BLaER1 treated with 17β-estradiol and CSF1 and Interleukin-3, amounts not matched to agents 10 nM and 100 nM (cell line): ENCODE data around the gene SF3B5.
A peak's percentile ranks its signal among the peaks of the same experiment; 100 is the strongest.
"Not testable (repeated sequence)": the region's sequence is repeated elsewhere in the genome, so short reads cannot be mapped to it uniquely, and the experiment has no call there.

Source experiments
- H3K27ac ChIP-seq, 11 experiments: shearing (Covaris generic); formaldehyde crosslinking; 2 replicates each; pipeline ENCODE4 v1.8.1; 2022
- H3K27me3 ChIP-seq, 11 experiments: shearing (Covaris generic); formaldehyde crosslinking; 2 replicates each; pipeline ENCODE4 v1.8.1; 2022
- H3K36me3 ChIP-seq, 11 experiments: shearing (Covaris generic); formaldehyde crosslinking; 2 replicates each; pipeline ENCODE4 v1.8.1; 2022
- H3K4me1 ChIP-seq, 10 experiments: shearing (Covaris generic); formaldehyde crosslinking; 2 replicates each; pipeline ENCODE4 v1.8.1; 2022
- H3K4me2 ChIP-seq, 11 experiments: shearing (Covaris generic); formaldehyde crosslinking; 2 replicates each; pipeline ENCODE4 v1.8.1; 2022
- H3K4me3 ChIP-seq, 10 experiments: shearing (Covaris generic); formaldehyde crosslinking; 2 replicates each; pipeline ENCODE4 v1.8.1; 2022
- H3K9ac ChIP-seq, 11 experiments: shearing (Covaris generic); formaldehyde crosslinking; 2 replicates each; pipeline ENCODE4 v1.8.1; 2022
- H3K9me3 ChIP-seq, 11 experiments: shearing (Covaris generic); formaldehyde crosslinking; replicated peaks in 1 of 11; 2 replicates each; pipeline ENCODE4 v1.8.1; 2022
- H4K20me1 ChIP-seq, 11 experiments: shearing (Covaris generic); formaldehyde crosslinking; 2 replicates each; pipeline ENCODE4 v1.8.1; 2022
- Cebpa-rat ChIP-seq, 11 experiments: shearing (Covaris generic); IDR thresholded peaks; 2 replicates each; pipeline ENCODE4 v1.8.1; 2022

The SF3B5 gene

GRCh38 chr6:144062786-144063185 lies 32.6 kb downstream of the SF3B5 start:
- TF ChIP-seq Cebpa-rat (IDR thresholded peaks at IDR 0.05) = no peak
- Histone ChIP-seq H3K27ac (no peak overlapping the region), H3K27me3 (peaks cover 0 to 25% (median 14%) of the 10 kb centered on the region in 11 experiments; a peak in 12 of 22 replicates), H4K20me1 (no peaks in the 10 kb centered on the region), H3K36me3 (no peaks in the 10 kb centered on the region), H3K4me2 (peak overlapping the region; percentile 91 to 99 (median 92); a peak in 19 of 22 replicates), H3K4me3 (peak overlapping the region in 3 of 10 experiments; percentile 73 to 90 (median 84); a peak in 3 of 20 replicates), H3K4me1 (peaks cover 13 to 19% (median 16%) of the 10 kb centered on the region in 10 experiments), H3K9me3 (no peaks in the 10 kb centered on the region), H3K9ac (no peak overlapping the region)

- Histone ChIP-seq H3K4me2 (no peak overlapping the region), H3K4me3 (no peak overlapping the region), H3K9ac (no peak overlapping the region), H3K36me3 (no peaks in the 10 kb centered on the region), H3K9me3 (no peaks in the 10 kb centered on the region), H3K27ac (no peak overlapping the region), H4K20me1 (no peaks in the 10 kb centered on the region), H3K4me1 (peaks cover 7 to 25% (median 12%) of the 10 kb centered on the region in 10 experiments; a peak in 19 of 20 replicates), H3K27me3 (peaks cover 0 to 14% (median 9%) of the 10 kb centered on the region in 11 experiments; a peak in 11 of 22 replicates)
- no peak for TF ChIP-seq Cebpa-rat (IDR thresholded peaks at IDR 0.05)
Observed at GRCh38 chr6:144059139-144059538, 36.2 kb downstream of the SF3B5 start.

- no peak for TF ChIP-seq Cebpa-rat (IDR thresholded peaks at IDR 0.05)
- Histone ChIP-seq H4K20me1 (no peaks in the 10 kb centered on the region), H3K9ac (no peak overlapping the region)
Observed at GRCh38 chr6:144055121-144055931, 40.0 kb downstream of the SF3B5 start.

GRCh38 chr6:144053601-144054000 lies 41.8 kb downstream of the SF3B5 start:
- Histone ChIP-seq H3K9me3 (peaks cover 4 to 11% (median 5%) of the 10 kb centered on the region in 11 experiments; a peak in 19 of 22 replicates), H3K4me2 (no peak overlapping the region), H3K9ac (no peak overlapping the region), H3K4me3 (no peak overlapping the region), H3K27me3 (no peaks in the 10 kb centered on the region), H3K4me1 (peaks cover 0 to 30% (median 2%) of the 10 kb centered on the region in 10 experiments; a peak in 9 of 20 replicates), H3K27ac (no peak overlapping the region), H4K20me1 (no peaks in the 10 kb centered on the region), H3K36me3 (peaks cover 0 to 1% (median 0%) of the 10 kb centered on the region in 11 experiments; a peak in 1 of 22 replicates)
- TF ChIP-seq Cebpa-rat (IDR thresholded peaks at IDR 0.05) = no peak

More at GRCh38 chr6:144055121-144055931, 40.0 kb downstream of the SF3B5 start:
- Histone ChIP-seq H3K4me3 (no peak overlapping the region), H3K27ac (no peak overlapping the region), H3K27me3 (no peaks in the 10 kb centered on the region), H3K9me3 (no peaks in the 10 kb centered on the region), H3K4me1 (peaks cover 0 to 14% (median 0%) of the 10 kb centered on the region in 10 experiments; a peak in 9 of 20 replicates), H3K4me2 (peak overlapping the region in 5 of 11 experiments; percentile 19 to 55 (median 46); a peak in 9 of 22 replicates), H3K36me3 (no peaks in the 10 kb centered on the region)

- peaks cover 0 to 31% (median 2%) of the 10 kb centered on the region in 10 experiments; a peak in 9 of 20 replicates for H3K4me1 ChIP-seq
- TF ChIP-seq Cebpa-rat (IDR thresholded peaks at IDR 0.05) = no peak
- peaks cover 0 to 6% (median 0%) of the 10 kb centered on the region in 11 experiments; a peak in 2 of 22 replicates for H3K36me3 ChIP-seq
- peaks cover 15 to 22% (median 16%) of the 10 kb centered on the region in 11 experiments for H3K9me3 ChIP-seq
- H4K20me1 ChIP-seq = no peaks in the 10 kb centered on the region
- no peak overlapping the region for H3K9ac ChIP-seq
- no peak overlapping the region for H3K4me3 ChIP-seq
- no peaks in the 10 kb centered on the region for H3K27me3 ChIP-seq
- H3K4me2 ChIP-seq = no peak overlapping the region
- H3K27ac ChIP-seq = no peak overlapping the region
Observed at GRCh38 chr6:144052488-144052887, 42.9 kb downstream of the SF3B5 start.

- Histone ChIP-seq H3K4me1 (peaks cover 0 to 17% (median 0%) of the 10 kb centered on the region in 10 experiments; a peak in 4 of 20 replicates), H3K9ac (no peak overlapping the region), H3K4me2 (peak overlapping the region in 2 of 11 experiments; percentile 13 to 37; a peak in 4 of 22 replicates), H4K20me1 (no peaks in the 10 kb centered on the region), H3K4me3 (no peak overlapping the region), H3K27ac (peak overlapping the region in 1 of 11 experiments; percentile 17; a peak in 1 of 22 replicates), H3K36me3 (peaks cover 0 to 6% (median 0%) of the 10 kb centered on the region in 11 experiments; a peak in 3 of 22 replicates), H3K9me3 (peaks cover 37 to 51% (median 45%) of the 10 kb centered on the region in 11 experiments), H3K27me3 (no peaks in the 10 kb centered on the region)
- TF ChIP-seq Cebpa-rat (IDR thresholded peaks at IDR 0.05) = no peak
Observed at GRCh38 chr6:144049386-144049785, 46.0 kb downstream of the SF3B5 start.

DNA sequence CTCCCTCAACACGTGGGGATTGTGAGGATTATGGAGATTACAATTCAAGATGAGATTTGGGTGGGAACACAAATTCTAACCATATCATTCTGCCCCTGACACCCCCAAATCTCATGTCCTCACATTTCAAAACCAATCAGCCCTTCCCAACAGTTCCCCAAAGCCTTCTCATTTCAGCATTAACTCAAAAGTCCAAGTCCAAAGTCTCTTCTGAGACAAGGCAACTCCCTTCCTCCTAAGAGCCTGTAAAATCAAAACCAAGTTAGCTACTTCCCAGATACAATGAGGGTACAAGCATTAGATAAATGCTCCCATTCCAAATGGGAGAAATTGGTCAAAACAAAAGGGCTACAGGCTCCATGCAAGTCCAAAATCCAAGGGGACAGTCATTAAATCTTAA lies 47.7 kb downstream of the SF3B5 start:
- H3K9ac ChIP-seq = no peak overlapping the region
- peaks cover 0 to 6% (median 0%) of the 10 kb centered on the region in 11 experiments; a peak in 3 of 22 replicates for H3K36me3 ChIP-seq
- H3K4me1 ChIP-seq = peaks cover 0 to 17% (median 0%) of the 10 kb centered on the region in 10 experiments; a peak in 4 of 20 replicates

DNA sequence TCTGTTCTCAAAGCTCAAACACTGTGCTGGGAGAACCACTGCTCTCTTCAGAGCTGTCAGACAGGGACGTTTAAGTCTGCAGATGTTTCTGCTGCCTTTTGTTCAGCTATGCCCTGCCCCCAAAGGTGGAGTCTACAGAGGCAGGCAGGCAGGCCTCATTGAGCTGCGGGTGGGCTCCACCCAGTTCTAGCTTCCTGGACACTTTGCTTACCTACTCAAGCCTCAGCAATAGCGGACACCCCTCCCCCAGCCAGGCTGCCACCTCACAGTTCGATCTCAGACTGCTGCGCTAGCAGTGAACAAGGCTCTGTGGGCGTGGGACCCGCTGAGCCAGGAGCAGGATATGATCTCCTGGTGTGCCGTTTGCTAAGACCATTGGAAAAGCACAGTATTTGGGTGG lies 48.7 kb downstream of the SF3B5 start:
- H3K27me3 ChIP-seq, H4K20me1 ChIP-seq, H3K36me3 ChIP-seq, H3K27ac ChIP-seq, H3K9ac ChIP-seq, H3K4me2 ChIP-seq, H3K4me3 ChIP-seq: not testable (repeated sequence)
- peaks cover 37 to 52% (median 45%) of the 10 kb centered on the region in 11 experiments for H3K9me3 ChIP-seq
- H3K4me1 ChIP-seq = peaks cover 0 to 17% (median 0%) of the 10 kb centered on the region in 10 experiments; a peak in 4 of 20 replicates

More for the DNA sequence above, 47.7 kb downstream of the SF3B5 start:
- Histone ChIP-seq H3K27ac (no peak overlapping the region), H3K9me3 (peaks cover 37 to 52% (median 45%) of the 10 kb centered on the region in 11 experiments), H3K27me3 (no peaks in the 10 kb centered on the region), H4K20me1 (no peaks in the 10 kb centered on the region), H3K4me3 (no peak overlapping the region), H3K4me2 (no peak overlapping the region)
- no peak for TF ChIP-seq Cebpa-rat (IDR thresholded peaks at IDR 0.05)

- H3K36me3 ChIP-seq, H3K4me3 ChIP-seq, H3K4me2 ChIP-seq, H3K9ac ChIP-seq, H3K27me3 ChIP-seq, H4K20me1 ChIP-seq, H3K27ac ChIP-seq: not testable (repeated sequence)
- H3K9me3 ChIP-seq = peaks cover 37 to 50% (median 45%) of the 10 kb centered on the region in 11 experiments
- peaks cover 0 to 15% (median 0%) of the 10 kb centered on the region in 10 experiments; a peak in 4 of 20 replicates for H3K4me1 ChIP-seq
Observed at GRCh38 chr6:144044989-144045388, 50.4 kb downstream of the SF3B5 start.
